Dedifferentiated amniotic fluid mesenchymal stem cell (primary cell): ENCODE data around the gene LARGE1.

Source experiments
- DNase-seq: peaks from one replicate; pipeline ENCODE4 v3.0.0-alpha.2; 2016; ENCODE audit errors: extremely low spot score

The LARGE1 gene

GRCh38 chr22:33240888-33241475 is 679.3 kb downstream of the LARGE1 start:
- no peak for DNase-seq

- no peak for DNase-seq
Measured at GRCh38 chr22:33232071-33232470, 688.2 kb downstream of the LARGE1 start.

GRCh38 chr22:33227791-33228190 is 692.5 kb downstream of the LARGE1 start:
- peak; percentile 16 for DNase-seq

GRCh38 chr22:33224841-33225240 is 695.4 kb downstream of the LARGE1 start:
- no peak for DNase-seq
